ENCODE measurements around the gene RTN1.

GRCh38 chr14:59844186-59844812 lies 26.3 kb downstream of the RTN1 start:
- no peak for TF ChIP-seq CTCF (IDR thresholded peaks at IDR 0.05)
- no peak for TF ChIP-seq POLR2AphosphoS5 (IDR thresholded peaks at IDR 0.05; ENCODE audit: low read depth, low read length)
- TF ChIP-seq SIN3A (IDR thresholded peaks at IDR 0.05; ENCODE audit: borderline replicate concordance, insufficient read depth, low read depth, low read length), result no peak
- TF ChIP-seq TCF7L2 (IDR thresholded peaks at IDR 0.05; ENCODE audit: low read depth, low read length), result no peak

All from Panc1 (cell line).